ENCODE data around the gene CEACAM3.

DNA sequence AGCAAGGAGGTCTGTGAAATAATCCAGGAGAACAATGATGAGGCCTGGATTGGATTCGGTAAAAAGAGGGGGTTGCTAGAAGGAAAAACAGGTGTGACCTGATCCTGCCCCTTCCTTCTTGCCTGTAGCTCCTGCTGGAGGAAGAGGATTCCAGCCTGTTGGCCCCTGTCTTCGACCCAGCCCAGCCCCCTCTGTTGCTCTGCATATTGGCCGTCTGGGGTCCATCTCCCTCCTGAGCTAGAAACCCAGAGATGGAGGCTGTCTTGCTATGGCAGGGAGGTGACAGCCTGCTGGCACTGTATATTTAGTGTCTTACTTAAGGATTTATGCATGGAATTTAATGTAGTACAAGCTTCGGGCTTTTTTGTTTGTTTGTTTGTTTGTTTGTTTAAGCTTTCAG is 55.1 kb downstream of the CEACAM3 start:
- TF ChIP-seq EZH2 (IDR thresholded peaks at IDR 0.05; ENCODE audit: borderline replicate concordance): no peak
- TF ChIP-seq CTCF (IDR thresholded peaks at IDR 0.05; ENCODE audit: poor library complexity): no peak
